Measurements from ENCODE around the gene SMG5. TPM values are rescaled to one million over a fixed set of nuclear protein-coding genes. Genes with fewer than 3 reads are reported as not detected.
A peak's percentile ranks its signal among the peaks of the same experiment; 100 is the strongest.

SMG5 gene
- total RNA-seq, 1 experiment from 2014 or later = 117 TPM

DNA sequence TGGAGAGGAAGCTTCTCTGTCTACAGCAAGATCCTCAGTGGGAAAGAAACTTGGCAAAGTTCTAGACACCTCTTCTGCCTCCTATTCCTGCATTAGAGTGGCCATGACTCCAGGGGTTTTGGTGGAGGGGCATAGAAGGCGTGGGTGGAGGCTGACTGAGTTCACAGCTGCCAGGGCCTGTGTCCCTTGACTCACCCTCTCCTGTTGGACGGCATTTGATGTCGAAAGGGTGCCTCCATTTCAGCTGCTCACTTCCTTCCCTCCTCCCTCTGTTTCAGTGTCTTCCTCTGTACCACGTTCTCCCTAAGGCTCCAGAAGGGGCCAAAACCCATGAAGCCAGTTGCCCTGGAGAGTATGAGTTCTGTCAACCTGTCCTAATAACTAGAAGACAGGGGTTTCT, 2.1 kb upstream of the SMG5 start:
- no TSS peak for BruUV-seq (replicated peaks)
- DNase-seq (ENCODE audit: low read depth, low spot score) = no peak
- no peak overlapping the region for H3K4me3 ChIP-seq (ENCODE audit: low read depth in 2 of 2, low read length in 2 of 2)

DNA sequence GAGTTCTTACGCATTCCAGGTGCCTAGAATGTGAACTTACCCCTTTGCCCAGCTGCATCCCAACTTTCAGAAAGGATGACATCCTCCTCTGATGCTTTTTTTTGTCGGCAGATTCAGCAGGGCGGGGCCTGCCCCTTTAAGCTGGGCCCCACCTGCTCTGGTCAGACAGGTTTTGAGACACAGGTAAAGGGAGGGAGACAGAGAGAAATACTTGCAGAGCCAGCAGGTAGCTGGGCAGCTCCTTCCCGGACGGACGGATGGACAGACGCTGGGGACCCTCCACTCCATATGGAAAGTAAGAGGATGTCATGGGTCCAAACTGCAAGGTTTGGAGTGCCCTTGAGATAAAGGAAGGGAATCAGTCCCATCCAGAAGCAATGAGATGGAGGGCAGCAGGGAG, 1.5 kb upstream of the SMG5 start, which contains the start of gene TMEM79:
TSS of gene TMEM79 (plus strand) at position 214 of the 400 bp plus-strand sequence. CDS start 902 bp downstream, outside the sequence.
- H3K27me3 ChIP-seq (ENCODE audit: control insufficient read depth, insufficient read depth, low read length) = no peaks in the 10 kb centered on the region
- H3K4me1 ChIP-seq (ENCODE audit: control insufficient read depth, insufficient read depth, low read length) = peaks cover 14% of the 10 kb centered on the region
- in situ Hi-C loops (cut with HindIII; ENCODE audit: low pct_unique_long_range_greater_than_20kb, low sequenced_read_pairs) (no loop called here), intact Hi-C loops (cut with micrococcal nuclease; ENCODE audit: unreplicated experiment) (no loop called here)
- H3K9me3 ChIP-seq (ENCODE audit: control insufficient read depth, insufficient read depth, low read depth, low read length) = no peaks in the 10 kb centered on the region
- peak within 1 kb of the TSS; percentile 75 to 92 for H3K4me3 ChIP-seq (ENCODE audit: low read depth in 2 of 2, low read length in 2 of 2)
- POLR2A ChIA-PET = no interaction called here
- BruUV-seq (replicated peaks) = no TSS peak
- TF ChIP-seq SIN3A (IDR thresholded peaks at IDR 0.05; ENCODE audit: borderline replicate concordance, insufficient read depth, low read depth, low read length) = no peak
- TF ChIP-seq, protein P1, sequence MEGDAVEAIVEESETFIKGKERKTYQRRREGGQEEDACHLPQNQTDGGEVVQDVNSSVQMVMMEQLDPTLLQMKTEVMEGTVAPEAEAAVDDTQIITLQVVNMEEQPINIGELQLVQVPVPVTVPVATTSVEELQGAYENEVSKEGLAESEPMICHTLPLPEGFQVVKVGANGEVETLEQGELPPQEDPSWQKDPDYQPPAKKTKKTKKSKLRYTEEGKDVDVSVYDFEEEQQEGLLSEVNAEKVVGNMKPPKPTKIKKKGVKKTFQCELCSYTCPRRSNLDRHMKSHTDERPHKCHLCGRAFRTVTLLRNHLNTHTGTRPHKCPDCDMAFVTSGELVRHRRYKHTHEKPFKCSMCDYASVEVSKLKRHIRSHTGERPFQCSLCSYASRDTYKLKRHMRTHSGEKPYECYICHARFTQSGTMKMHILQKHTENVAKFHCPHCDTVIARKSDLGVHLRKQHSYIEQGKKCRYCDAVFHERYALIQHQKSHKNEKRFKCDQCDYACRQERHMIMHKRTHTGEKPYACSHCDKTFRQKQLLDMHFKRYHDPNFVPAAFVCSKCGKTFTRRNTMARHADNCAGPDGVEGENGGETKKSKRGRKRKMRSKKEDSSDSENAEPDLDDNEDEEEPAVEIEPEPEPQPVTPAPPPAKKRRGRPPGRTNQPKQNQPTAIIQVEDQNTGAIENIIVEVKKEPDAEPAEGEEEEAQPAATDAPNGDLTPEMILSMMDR (IDR thresholded peaks at IDR 0.05) = no peak
- TF ChIP-seq, protein P2, sequence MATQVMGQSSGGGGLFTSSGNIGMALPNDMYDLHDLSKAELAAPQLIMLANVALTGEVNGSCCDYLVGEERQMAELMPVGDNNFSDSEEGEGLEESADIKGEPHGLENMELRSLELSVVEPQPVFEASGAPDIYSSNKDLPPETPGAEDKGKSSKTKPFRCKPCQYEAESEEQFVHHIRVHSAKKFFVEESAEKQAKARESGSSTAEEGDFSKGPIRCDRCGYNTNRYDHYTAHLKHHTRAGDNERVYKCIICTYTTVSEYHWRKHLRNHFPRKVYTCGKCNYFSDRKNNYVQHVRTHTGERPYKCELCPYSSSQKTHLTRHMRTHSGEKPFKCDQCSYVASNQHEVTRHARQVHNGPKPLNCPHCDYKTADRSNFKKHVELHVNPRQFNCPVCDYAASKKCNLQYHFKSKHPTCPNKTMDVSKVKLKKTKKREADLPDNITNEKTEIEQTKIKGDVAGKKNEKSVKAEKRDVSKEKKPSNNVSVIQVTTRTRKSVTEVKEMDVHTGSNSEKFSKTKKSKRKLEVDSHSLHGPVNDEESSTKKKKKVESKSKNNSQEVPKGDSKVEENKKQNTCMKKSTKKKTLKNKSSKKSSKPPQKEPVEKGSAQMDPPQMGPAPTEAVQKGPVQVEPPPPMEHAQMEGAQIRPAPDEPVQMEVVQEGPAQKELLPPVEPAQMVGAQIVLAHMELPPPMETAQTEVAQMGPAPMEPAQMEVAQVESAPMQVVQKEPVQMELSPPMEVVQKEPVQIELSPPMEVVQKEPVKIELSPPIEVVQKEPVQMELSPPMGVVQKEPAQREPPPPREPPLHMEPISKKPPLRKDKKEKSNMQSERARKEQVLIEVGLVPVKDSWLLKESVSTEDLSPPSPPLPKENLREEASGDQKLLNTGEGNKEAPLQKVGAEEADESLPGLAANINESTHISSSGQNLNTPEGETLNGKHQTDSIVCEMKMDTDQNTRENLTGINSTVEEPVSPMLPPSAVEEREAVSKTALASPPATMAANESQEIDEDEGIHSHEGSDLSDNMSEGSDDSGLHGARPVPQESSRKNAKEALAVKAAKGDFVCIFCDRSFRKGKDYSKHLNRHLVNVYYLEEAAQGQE (IDR thresholded peaks at IDR 0.05; ENCODE audit: insufficient read depth in 1 of 2, low read depth in 2 of 2, low read length in 1 of 2) = no peak
- no peak for TF ChIP-seq TCF7L2 (IDR thresholded peaks at IDR 0.05; ENCODE audit: low read depth, low read length)
- TF ChIP-seq POLR2AphosphoS5 (IDR thresholded peaks at IDR 0.05; ENCODE audit: low read depth, low read length) = no peak
- H3K27ac ChIP-seq (ENCODE audit: low read length) = peak within 1 kb of the TSS; percentile 98
- no peak for DNase-seq (ENCODE audit: low read depth, low spot score)
- H3K36me3 ChIP-seq (ENCODE audit: control insufficient read depth, insufficient read depth, low read length) = peaks cover 11% of the 10 kb centered on the region
- CTCF ChIA-PET = no interaction called here
- ATAC-seq = no peak

More for the DNA sequence above, 2.1 kb upstream of the SMG5 start:
- H3K36me3 ChIP-seq (ENCODE audit: control insufficient read depth, insufficient read depth, low read length) = peaks cover 7% of the 10 kb centered on the region; the same call in 1 of the 2 replicates
- POLR2A ChIA-PET = no interaction called here
- H3K27me3 ChIP-seq (ENCODE audit: control insufficient read depth, insufficient read depth, low read length) = no peaks in the 10 kb centered on the region
- H3K27ac ChIP-seq (ENCODE audit: low read length) = no peak overlapping the region
- ATAC-seq = no peak
- CTCF ChIA-PET = no interaction called here
- peaks cover 14% of the 10 kb centered on the region for H3K4me1 ChIP-seq (ENCODE audit: control insufficient read depth, insufficient read depth, low read length)
- in situ Hi-C loops (cut with HindIII; ENCODE audit: low pct_unique_long_range_greater_than_20kb, low sequenced_read_pairs) (no loop called here), intact Hi-C loops (cut with micrococcal nuclease; ENCODE audit: unreplicated experiment) (no loop called here)
- TF ChIP-seq TCF7L2 (IDR thresholded peaks at IDR 0.05; ENCODE audit: low read depth, low read length) = no peak
- H3K9me3 ChIP-seq (ENCODE audit: control insufficient read depth, insufficient read depth, low read depth, low read length) = no peaks in the 10 kb centered on the region

DNA sequence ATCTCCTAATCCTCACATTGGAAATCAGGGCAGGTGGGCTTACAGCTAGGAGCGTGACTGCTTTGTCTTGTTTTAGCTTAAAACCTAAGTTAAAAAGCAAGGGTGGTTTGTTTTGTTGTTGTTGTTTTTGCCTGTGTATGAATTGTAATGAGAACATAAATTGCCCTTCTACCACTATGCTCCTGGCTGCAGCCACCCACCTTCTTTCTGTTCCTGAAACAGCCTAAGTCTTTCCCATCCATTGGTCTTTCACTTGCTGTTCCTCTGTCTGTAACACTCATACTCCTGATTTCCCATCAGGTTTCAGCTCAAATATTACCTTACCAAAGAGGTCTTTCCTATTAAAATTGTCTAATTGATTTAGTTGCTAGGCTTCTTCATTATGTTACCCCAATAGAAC, 896 bp upstream of the SMG5 start:
- Histone ChIP-seq H3K27me3 (ENCODE audit: control insufficient read depth, insufficient read depth, low read length) (no peaks in the 10 kb centered on the region), H3K9me3 (ENCODE audit: control insufficient read depth, insufficient read depth, low read depth, low read length) (no peaks in the 10 kb centered on the region), H3K4me3 (ENCODE audit: low read depth in 2 of 2, low read length in 2 of 2) (peak overlapping the region; percentile 75 to 92), H3K36me3 (ENCODE audit: control insufficient read depth, insufficient read depth, low read length) (peaks cover 17% of the 10 kb centered on the region), H3K27ac (ENCODE audit: low read length) (peak overlapping the region; percentile 98), H3K4me1 (ENCODE audit: control insufficient read depth, insufficient read depth, low read length) (peaks cover 14% of the 10 kb centered on the region)
- intact Hi-C loops (cut with micrococcal nuclease; ENCODE audit: unreplicated experiment) (no loop called here), in situ Hi-C loops (cut with HindIII; ENCODE audit: low pct_unique_long_range_greater_than_20kb, low sequenced_read_pairs) (no loop called here)
- BruUV-seq (replicated peaks) = no TSS peak
- ChIA-PET POLR2A (interaction anchor here (0.5 kb wide), 1 partner anchor 18 kb away, joined by 4 read pairs; no protein-coding TSS in a partner anchor), CTCF (no interaction called here)
- ATAC-seq (no peak), DNase-seq (ENCODE audit: low read depth, low spot score) (no peak)
- TF ChIP-seq, protein P2 (IDR thresholded peaks at IDR 0.05; ENCODE audit: insufficient read depth in 1 of 2, low read depth in 2 of 2, low read length in 1 of 2) = no peak
- no peak for TF ChIP-seq TCF7L2 (IDR thresholded peaks at IDR 0.05; ENCODE audit: low read depth, low read length)
- TF ChIP-seq, protein P1 (IDR thresholded peaks at IDR 0.05) = no peak
- TF ChIP-seq POLR2AphosphoS5 (IDR thresholded peaks at IDR 0.05; ENCODE audit: low read depth, low read length) = no peak
- TF ChIP-seq SIN3A (IDR thresholded peaks at IDR 0.05; ENCODE audit: borderline replicate concordance, insufficient read depth, low read depth, low read length) = no peak
